ENCODE results near the gene SPOCD1.
A peak's percentile ranks its signal among the peaks of the same experiment; 100 is the strongest.

Gene SPOCD1

GRCh38 chr1:31815752-31816500 is at the start of gene SPOCD1:
Gene SPOCD1, minus strand, starts transcription at chr1:31816022. Its CDS starts 689 bp downstream, at chr1:31815333.
- DNase-seq (ENCODE audit: extremely low spot score, insufficient read length, low read depth) (peak; percentile 50), FAIRE-seq (peak; percentile 64)

DNA sequence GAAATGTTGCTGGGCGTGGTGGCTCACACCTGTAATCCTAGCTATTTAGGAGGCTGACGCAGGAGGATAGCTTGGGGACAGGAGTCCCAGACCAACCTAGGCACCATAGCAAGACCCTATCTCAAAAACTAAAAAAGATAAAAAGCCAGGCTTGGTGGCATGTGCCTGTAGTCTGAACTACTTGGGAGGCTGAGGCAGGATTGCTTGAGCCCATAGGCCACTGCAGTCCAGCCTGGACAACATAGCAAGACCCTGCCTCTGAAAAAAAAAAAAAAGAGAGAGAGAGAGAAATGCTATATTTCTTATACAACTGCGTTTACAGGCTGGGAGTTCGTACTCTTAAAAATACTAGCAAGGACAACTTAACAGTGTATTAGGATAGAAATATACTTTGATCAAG is 46.2 kb upstream of the SPOCD1 start:
- no peak for FAIRE-seq

GRCh38 chr1:31861346-31861745 is 45.5 kb upstream of the SPOCD1 start:
- FAIRE-seq: peak; percentile 65
- DNase-seq (ENCODE audit: extremely low spot score, insufficient read length, low read depth): no peak

More for the DNA sequence above, 46.2 kb upstream of the SPOCD1 start:
- no peak for DNase-seq (ENCODE audit: extremely low spot score, insufficient read length, low read depth)

DNA sequence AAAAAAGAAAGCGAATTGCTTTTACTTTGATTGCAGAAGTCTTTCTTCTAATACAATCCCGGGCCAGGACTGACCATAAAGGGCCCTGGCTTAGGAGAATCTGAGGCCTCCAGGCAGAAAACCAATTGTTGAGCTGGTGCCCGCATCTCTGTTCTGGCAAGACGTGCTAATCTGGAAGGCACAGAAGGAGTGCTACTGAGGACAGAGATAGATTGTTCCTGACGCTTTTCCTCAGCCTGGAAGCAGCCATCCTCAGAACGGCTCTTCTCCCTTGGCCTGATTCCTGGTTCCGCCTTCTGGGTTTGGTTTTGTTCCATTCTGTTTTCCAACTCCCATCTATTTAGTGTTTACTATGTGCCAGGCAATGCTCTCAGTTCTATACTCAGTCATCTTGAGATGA is 44.8 kb upstream of the SPOCD1 start:
- no peak for FAIRE-seq
- no peak for DNase-seq (ENCODE audit: extremely low spot score, insufficient read length, low read depth)

DNA sequence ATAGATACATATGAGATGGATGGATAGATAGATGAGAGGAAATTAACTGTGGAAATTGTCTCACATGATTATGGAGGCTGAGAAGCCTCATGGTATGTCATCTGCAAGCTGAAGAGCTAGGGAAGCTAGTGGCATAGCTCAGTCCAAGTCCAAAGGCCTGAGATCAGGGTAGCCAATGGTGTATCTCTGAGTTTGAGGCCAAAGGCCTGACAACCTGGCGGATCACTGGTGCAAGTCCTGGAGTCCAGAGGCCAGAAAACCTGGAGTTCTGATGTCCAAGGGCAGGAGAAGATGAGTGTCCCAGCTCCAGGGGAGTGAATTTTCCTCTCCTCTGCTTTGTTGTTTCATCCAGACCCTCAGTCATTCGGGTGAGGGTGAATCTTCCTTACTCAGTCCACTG is 43.9 kb upstream of the SPOCD1 start:
- DNase-seq (ENCODE audit: extremely low spot score, insufficient read length, low read depth) (no peak), FAIRE-seq (no peak)

DNA sequence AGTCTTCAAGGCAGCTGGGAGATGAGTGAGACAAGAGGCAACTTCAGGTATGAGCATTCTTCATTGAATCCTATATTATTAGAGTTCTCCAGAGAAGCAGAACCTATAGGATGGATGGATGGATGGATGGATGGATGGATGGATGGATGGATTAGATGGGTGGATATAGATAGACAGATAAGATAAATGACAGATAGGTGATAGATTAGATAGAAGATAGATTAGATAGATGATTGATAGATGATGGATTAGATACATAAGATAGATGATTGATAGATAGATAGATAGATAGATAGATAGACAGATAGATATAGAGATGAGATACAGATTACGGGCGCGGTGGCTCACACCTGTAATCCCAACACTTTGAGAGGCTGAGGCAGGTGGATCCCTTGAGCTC is 43.2 kb upstream of the SPOCD1 start:
- no peak for DNase-seq (ENCODE audit: extremely low spot score, insufficient read length, low read depth)
- no peak for FAIRE-seq

DNA sequence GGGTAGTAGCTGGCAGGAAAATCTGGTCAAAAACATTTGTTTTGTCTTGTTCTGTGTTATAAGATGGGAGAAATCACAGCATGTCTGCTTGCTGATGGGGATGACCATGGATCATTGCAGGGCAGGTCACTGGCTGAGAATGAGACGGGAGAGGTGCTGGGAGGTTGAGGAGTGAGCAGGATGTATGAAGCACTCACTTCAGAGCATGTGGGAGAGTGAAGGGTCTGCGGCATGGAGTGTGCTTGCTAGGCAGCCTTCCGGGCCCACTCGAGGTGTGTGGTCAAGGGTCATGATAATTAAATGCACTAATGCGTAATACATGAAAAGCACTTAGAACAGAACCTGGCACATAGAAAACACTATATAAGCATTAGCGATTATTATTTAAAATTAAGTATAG is 42.0 kb upstream of the SPOCD1 start:
- FAIRE-seq (no peak), DNase-seq (ENCODE audit: extremely low spot score, insufficient read length, low read depth) (no peak)

DNA sequence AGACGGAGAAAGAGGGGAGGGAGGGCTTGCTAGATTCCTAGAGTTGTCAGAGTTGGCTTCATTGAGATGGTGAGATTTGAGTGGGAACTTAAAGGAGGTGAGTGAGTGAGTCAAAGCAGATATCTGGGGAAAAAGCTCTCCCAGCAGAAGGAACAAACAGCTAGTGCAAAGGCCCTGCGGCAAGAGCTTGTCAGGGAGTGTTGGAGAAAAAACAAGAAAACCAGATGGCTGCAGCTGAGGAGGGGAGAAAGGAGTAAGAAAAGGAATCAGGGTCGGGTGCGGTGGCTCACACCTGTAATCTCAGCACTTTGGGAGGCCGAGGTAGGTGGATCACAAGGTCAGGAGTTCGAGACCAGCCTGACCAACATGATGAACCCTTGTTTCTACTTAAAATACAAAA is 40.3 kb upstream of the SPOCD1 start:
- no peak for FAIRE-seq

DNA sequence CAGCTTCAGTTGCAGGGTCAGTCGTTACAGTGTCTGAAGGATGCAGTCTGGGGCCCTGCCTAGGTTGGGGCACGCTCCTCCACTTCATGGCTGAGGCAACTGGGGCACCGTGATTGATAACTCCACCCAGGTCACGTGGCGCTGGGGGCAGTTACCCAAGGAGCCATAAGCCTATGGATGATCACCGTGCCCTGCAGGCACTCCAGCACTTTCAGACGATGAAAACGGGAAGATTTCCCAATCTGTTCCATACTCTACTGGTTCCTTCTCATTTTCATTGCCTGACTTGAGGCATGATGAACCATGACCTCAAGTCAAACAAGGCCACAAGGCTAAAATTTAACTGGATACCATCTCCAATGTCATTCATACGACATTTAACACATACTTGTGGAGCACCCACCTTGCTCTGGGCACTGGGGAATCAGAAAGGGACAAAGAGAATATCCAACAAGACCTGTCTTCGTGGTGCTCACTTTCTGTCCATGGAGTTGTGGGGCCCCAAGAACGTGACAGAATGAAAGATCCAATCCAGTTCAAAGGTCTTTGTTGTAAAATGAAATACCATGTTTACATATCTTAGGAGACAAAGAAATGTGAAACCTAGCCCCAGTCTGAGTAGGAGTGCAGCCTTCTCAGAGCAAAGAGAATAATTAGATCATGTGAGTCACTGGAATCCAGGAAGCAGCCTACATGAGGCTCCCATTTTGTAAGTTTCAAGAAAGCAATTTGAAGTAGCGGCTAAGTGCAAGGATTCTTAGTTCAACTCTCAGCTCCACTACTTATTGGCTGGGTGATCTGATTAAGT is 39.4 kb upstream of the SPOCD1 start:
- no peak for FAIRE-seq
- no peak for DNase-seq (ENCODE audit: extremely low spot score, insufficient read length, low read depth)

More for the DNA sequence above, 40.3 kb upstream of the SPOCD1 start:
- DNase-seq (ENCODE audit: extremely low spot score, insufficient read length, low read depth): no peak

DNA sequence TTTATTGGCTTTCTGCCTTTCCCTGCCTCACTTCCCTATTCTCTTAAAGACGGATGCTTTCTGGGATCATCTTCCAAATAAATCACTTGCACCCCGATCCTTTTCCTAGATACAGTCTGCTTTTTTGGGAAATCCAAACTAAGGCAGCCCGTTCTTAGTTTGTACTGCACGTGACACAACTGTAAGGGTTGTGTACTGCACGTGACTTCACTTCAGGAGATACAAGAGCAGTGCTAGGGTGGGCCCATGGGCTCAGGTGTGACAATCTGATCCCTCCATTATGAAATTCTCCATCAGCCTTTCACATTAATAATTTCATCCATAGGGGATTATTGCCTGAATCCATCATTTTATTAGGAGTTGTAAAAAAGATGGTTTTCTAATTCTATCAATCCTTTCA is 33.8 kb upstream of the SPOCD1 start:
- DNase-seq (ENCODE audit: extremely low spot score, insufficient read length, low read depth) (no peak), FAIRE-seq (no peak)

GRCh38 chr1:31848381-31848897 is 32.6 kb upstream of the SPOCD1 start:
- FAIRE-seq: no peak
- DNase-seq (ENCODE audit: extremely low spot score, insufficient read length, low read depth): no peak

GRCh38 chr1:31846484-31846883 is 30.7 kb upstream of the SPOCD1 start:
- FAIRE-seq: no peak
- DNase-seq (ENCODE audit: extremely low spot score, insufficient read length, low read depth): no peak

DNA sequence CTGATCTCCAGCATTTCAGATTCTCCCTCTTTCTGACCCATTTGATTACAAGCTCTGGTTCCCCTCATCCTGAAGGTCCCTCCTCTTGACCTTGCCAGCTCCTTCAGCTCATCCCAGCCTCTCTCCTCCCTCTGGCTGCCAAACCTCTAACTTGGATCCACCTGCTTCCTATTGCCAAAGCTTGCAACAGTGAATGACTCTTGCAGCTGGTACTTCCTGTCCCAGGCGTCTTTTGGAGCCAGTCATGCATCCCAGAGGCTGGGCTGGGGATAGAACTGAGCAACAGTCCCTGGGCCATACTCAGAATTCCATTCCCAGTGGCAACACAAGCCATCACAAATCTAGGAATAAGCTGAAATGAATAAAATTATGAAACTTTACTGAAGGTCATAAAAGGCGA is 27.7 kb upstream of the SPOCD1 start:
- FAIRE-seq (no peak), DNase-seq (ENCODE audit: extremely low spot score, insufficient read length, low read depth) (no peak)

DNA sequence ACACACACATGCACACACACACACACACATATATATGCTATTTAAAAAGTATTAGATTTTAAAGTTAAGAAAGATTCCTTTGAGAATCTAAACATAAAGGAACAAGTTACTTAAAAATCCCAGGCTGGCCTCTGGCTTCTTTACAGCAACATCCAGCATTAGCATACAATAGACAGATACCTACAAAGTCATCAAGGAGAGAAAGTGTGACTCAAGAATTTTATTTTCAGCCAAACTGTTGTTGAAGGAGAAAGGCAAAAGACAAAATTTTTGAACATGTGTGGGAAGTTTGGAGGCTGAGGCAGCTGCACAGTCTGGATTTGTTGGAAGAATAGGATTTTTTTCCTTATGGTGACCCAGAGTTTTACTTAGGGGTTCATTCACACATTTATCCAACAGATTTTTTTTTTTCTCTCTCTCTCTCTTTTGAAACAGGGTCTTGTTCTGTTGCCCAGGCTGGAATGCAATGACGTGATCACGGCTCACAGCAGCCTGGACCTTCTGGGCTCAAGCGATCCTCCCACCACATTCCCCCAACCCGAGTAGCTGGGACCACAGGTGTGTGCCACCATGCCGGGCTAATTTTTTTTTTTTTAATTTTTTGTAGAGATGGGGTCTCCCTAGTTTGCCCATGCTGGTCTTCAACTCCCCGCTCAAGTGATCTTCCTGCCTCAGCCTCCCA is 24.0 kb upstream of the SPOCD1 start:
- DNase-seq (ENCODE audit: extremely low spot score, insufficient read length, low read depth): no peak
- FAIRE-seq: no peak

DNA sequence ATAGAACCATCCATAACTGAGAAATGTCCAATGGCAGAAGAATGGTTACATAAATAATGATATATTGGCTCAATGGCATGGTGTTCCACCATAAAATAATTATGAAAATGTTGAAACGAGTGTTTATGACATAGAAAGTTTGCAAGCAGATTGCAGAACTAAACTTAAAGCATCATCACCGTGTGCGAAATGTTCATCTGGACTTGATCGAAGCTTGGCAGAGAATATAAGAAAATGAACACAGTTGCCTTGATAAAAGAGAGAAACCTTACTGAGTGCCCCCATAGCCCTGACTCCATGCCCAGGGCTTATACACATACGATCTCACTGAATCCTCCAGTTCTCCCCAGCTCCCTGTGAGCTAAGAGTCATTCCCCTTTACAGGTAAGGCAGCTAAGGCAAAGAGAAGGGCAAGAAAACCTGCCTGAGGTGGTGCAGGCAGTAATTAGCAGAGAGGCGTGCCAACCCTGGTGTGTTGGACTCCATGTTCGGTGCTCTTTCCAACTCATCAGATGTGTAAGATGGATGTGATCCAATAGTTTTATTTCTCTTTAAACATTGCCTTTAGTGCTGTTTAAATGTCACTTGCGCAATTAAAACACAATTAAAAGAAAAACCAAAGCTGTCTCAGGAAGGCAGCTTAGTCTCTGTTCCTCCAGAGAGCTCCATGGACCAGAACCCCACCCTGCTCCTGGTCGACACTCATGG is 21.8 kb upstream of the SPOCD1 start:
- no peak for DNase-seq (ENCODE audit: extremely low spot score, insufficient read length, low read depth)
- FAIRE-seq: no peak

- FAIRE-seq (no peak), DNase-seq (ENCODE audit: extremely low spot score, insufficient read length, low read depth) (no peak)
These were observed 20.8 kb upstream of the SPOCD1 start for GRCh38 chr1:31836638-31837037.

GRCh38 chr1:31835415-31835814 is 19.6 kb upstream of the SPOCD1 start:
- no peak for FAIRE-seq

DNA sequence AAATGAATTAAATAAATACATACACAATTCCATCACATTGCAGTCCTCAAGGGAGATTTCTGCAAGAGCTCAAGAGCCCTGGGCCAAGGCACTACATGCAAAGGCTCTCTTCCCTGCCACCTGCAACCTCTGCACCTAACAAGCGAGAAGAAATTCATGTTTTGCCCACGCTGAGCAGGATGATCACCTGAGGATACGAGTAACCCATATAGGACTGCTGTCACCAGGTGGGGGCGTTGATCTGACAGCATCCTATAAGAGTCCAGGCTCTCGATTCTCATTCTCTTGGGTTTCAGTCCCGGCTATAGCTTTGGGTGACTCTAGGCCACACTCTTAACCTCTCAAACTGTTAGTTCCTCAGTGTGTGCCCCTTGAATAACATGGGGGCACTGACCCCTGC is 18.7 kb upstream of the SPOCD1 start:
- peak; percentile 46 for FAIRE-seq
- DNase-seq (ENCODE audit: extremely low spot score, insufficient read length, low read depth): no peak

More at GRCh38 chr1:31835415-31835814, 19.6 kb upstream of the SPOCD1 start:
- no peak for DNase-seq (ENCODE audit: extremely low spot score, insufficient read length, low read depth)

- DNase-seq (ENCODE audit: extremely low spot score, insufficient read length, low read depth): no peak
These were observed 15.9 kb upstream of the SPOCD1 start for GRCh38 chr1:31831397-31832378.

More at GRCh38 chr1:31831397-31832378, 15.9 kb upstream of the SPOCD1 start:
- no peak for FAIRE-seq

Measured in GM18507 (cell line).